GM18526 (cell line): ENCODE results near the gene FTO.

Experiments
- POLR2A ChIP-seq: IDR thresholded peaks from 3 replicates; pipeline ENCODE4 v1.6.1; 2011; ENCODE audit not compliant: insufficient read length; ENCODE audit errors: extremely low read depth

The FTO gene

DNA sequence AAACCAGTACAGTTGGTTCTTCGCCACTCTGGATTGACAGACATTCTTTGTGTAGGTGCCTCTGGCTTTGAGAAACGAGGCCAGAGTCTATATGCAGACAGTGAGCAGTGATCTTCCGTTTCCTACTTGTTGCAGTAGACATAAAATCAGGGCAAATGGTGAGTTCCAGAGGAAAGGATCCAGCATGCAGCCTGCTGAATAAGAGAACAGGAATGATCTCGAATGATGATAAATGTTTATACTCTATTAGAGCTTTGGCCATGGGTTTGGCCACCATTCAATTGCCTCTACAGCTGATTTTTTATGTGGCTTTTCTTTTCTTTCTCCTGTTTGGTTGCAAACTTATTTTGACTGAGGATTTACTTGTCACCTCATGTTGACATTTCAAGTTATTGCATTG, 295.9 kb downstream of the FTO start:
- TF ChIP-seq POLR2A = no peak

GRCh38 chr16:54000361-54000760, 296.4 kb downstream of the FTO start:
- TF ChIP-seq POLR2A = no peak

DNA sequence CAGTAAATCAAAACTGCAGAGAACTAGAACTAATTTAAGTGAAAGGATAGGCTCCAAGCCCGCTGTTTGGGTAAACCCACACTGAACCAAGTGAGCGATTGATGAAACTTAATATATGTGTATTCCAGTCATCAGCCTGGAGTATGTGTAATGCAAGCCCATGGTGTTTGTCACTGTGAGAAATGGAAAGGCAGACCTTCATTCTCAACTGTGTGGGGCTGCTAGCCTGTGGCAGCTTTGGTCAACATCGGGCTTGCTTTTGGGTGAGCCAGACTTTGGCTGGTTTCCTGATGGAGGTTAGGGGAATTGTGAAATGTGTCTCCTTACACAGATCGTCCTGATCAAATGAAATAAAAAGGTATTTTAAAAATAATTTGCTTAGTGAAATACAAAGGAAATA, 302.7 kb downstream of the FTO start:
- no peak for TF ChIP-seq POLR2A

DNA sequence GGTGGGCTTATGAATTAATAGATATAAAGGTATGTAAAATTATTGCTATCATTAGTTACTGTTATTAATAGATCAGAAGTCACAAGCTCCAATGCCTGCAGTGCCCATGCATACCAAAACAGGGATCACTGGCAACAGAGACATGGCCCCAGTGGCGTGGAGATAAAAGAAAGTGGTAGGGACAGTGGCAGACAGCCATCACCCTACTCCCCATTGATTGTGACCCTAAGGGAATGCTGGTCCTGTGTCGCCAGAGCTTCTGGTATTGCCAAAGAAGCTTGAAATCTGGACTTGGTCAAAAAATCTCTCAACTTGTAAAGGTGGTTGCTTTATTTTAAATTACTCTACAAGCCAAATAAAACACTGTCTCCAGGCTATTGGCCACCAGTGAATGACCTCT, 303.5 kb downstream of the FTO start:
- TF ChIP-seq POLR2A = no peak

DNA sequence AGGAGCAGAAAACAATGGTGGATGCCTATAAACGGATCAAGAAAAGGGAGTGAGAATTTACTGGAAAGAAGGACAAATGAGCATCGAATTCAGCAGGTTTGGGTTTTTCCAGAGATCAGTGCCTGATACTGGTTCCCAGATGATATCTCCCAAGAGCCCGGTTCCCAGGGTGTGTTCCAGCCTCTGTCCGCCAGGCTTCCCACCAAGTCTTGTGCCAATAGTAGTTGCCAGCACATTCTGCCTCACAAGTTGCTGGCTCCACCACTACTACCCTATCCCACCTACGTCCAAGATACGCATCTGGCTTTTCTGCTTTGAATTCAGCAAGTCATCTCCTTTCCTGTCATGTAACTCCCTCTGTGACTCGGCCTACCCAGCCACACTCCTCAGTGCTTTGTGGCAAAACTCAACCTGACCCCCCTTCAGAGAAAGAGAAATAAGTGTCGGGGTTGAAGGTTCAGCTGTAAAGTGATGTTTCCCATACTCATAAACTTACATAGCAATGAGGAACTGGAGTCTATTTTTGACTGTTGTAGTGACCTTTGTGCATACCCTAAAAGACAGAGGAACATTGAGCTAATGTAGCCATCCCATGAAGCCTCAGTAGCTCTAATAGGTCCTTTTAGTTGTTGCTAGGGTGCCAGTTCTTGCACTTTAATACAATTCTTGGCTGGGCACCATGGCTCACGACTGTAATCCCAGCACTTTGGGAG, 305.7 kb downstream of the FTO start:
- no peak for TF ChIP-seq POLR2A

DNA sequence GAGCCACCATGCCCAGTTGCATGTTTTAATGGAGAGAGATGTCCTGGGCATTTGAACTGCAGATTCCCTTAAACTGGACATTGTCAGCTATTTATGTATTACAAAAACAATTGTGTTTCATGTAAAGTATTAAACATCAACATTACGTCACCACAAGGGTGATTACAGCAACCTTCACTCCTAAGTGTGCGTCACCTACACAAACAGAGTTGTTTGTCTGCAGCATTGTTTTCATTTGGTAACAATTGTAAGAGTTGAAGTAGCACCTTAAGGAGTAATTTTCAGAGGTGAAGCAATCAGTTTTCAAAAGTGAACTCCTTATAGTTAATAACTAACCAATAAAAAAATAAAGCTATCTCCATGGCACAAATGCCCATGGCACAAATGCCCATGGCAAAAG, 311.2 kb downstream of the FTO start:
- TF ChIP-seq POLR2A = no peak

GRCh38 chr16:54022362-54022761, 318.4 kb downstream of the FTO start:
- TF ChIP-seq POLR2A = no peak

- no peak for TF ChIP-seq POLR2A
Observed at GRCh38 chr16:54026456-54026855, 322.5 kb downstream of the FTO start.

- no peak for TF ChIP-seq POLR2A
Observed at GRCh38 chr16:54027062-54027461, 323.1 kb downstream of the FTO start.

DNA sequence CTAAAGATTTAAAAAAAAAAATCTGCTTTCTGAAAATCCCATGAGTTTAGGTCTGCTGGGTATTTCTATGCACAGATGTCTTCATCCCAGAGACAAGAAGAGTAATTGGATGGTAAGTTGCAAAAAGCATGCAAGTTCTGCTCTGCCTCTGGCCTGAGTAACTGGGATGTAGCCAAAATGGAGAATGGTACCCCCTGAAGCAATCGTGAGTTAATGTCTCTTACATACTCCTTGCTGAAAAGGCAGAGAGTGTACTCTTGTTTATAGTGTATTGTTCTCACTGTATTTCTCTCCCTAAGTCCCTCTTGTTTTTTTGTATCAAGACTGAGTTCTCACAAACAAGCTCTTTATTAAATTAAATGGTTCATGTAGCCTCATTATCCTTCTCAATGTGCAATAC, 323.6 kb downstream of the FTO start:
- no peak for TF ChIP-seq POLR2A

GRCh38 chr16:54027995-54028394, 324.0 kb downstream of the FTO start:
- no peak for TF ChIP-seq POLR2A

DNA sequence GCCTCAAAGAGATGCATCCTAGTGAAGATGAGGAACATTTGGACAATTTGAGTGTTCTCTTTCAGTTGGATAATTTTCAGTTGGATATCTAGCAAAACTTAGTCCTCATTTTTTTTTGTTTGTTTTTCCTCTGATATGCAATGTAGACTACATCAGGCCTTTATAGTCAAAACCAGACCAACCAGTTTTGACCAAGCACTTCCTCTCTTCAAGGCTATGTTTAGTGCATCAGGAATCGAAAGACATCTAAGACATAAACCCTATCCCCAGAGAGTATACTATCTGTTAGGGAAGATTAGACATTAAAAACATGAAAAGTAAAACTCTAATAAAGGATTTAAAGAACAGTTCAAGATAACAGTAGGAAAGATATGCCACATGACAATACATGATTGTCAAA, 326.5 kb downstream of the FTO start:
- TF ChIP-seq POLR2A = no peak

DNA sequence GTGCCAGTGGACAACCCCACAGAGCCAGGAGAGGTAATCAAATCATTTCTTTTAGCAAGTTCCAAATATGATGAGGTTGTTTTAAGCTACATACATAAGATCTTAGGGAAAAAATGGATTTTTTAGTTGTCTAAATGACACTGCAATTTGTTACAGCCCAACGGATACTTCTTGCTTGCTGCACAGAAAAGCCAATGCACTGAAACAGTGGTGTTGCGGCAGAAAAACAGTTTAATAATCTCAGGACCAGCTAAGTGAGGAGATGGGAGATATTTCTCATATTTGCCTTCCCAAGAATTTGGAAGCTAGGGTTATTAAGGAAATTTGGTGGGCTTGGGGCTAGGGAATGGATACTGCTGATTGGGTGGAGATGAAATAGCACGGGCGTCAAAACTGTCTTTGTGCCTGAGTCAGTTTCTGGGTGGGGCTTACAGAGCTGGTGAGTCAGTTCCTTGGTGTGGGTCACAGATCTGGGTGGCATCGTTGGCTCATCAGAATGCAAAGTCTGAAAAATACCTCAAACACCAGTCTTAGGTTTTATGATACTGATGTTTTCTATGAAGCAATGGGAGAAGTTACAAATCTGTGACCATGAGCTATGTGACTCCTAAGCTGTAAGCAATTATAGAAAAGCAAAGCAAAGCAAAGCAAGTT, 327.3 kb downstream of the FTO start:
- no peak for TF ChIP-seq POLR2A

GRCh38 chr16:54033747-54034146, 329.8 kb downstream of the FTO start:
- TF ChIP-seq POLR2A = no peak

DNA sequence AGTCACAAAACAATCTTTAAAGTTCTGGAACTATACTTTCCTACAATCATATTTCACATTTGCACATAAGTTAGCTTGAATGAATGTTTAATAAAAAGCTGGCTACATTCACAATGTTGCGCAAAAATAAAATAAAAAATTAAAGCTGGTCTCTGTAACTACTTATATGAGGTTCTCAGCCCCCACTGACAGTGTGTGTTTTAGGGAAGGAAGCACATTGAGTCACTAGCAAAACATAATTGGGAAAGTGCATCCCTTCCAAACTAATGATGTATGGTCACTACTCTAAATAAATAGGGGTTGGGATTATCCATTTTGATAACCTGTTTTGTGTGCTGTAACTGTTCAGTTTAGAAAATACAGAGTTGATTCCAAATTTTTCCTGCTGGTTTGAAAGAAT, 330.7 kb downstream of the FTO start:
- no peak for TF ChIP-seq POLR2A

DNA sequence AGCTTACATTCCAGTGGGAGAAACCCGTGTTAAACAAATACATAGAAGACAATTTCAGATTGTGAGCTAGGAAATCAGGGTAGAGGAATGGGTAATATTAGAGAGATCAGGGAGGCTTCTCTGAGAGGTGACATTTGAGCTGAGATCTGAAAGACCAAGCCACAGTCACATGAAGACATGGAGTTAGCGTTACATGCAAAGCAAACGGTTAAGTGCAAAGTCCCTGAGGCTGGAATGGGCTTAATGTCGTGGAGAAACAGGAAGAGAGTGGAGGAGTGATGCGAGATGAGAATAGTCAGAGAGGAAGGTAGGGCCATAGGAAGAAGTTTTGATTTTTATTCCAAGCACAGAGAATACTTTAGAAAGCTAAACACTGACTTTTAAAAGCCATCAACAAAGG, 336.5 kb downstream of the FTO start:
- no peak for TF ChIP-seq POLR2A

DNA sequence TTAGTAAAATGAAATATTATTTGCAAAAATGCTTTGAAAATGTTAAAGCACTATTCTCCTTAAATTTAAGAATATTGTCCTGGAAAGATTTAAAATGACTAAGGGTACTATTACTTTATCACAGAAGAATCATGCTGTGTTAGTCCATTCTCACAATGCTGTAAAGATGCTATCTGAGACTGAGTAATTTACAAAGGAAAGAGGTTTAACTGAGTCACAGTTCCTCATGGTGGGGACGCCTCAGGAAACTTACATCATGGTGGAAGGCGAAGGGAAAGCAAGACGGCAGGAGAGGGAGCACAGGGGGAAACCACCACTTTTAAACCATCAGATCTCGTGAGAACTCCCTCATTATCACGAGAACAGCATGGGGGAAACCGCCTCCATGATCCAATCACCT, 337.0 kb downstream of the FTO start:
- TF ChIP-seq POLR2A = no peak
